Stimulated activated CD8-positive, alpha-beta memory T cell treated with anti-CD3 and anti-CD28 coated beads, Interleukin-15, amount 100 ng/mL, for 4 hours (primary cell): ENCODE data around the gene EXOC2.

Experiments used
- DNase-seq, 2 donors: peaks; one replicate each; pipeline ENCODE4 v3.0.0-alpha.2; 2020; ENCODE audit warnings: low read depth in 2 of 2

EXOC2 gene

GRCh38 chr6:466564-466963 lies 226.4 kb downstream of the EXOC2 start:
- no peak for DNase-seq

- no peak for DNase-seq
Observed at GRCh38 chr6:465531-466348, 227.2 kb downstream of the EXOC2 start.

- DNase-seq, result no peak
Observed at GRCh38 chr6:456887-457286, 236.1 kb downstream of the EXOC2 start.

- no peak for DNase-seq
Observed at GRCh38 chr6:456358-456867, 236.5 kb downstream of the EXOC2 start.

GRCh38 chr6:455835-456234 lies 237.1 kb downstream of the EXOC2 start:
- DNase-seq, result no peak

GRCh38 chr6:455006-455585 lies 237.8 kb downstream of the EXOC2 start:
- peak in 1 of 2 donors; percentile 35 for DNase-seq

GRCh38 chr6:454148-454991 lies 238.6 kb downstream of the EXOC2 start:
- DNase-seq, result no peak

- no peak for DNase-seq
Observed at GRCh38 chr6:453152-453551, 239.8 kb downstream of the EXOC2 start.

- no peak for DNase-seq
Observed at GRCh38 chr6:452301-453067, 240.5 kb downstream of the EXOC2 start.

- DNase-seq, result no peak
Observed at GRCh38 chr6:451847-452246, 241.1 kb downstream of the EXOC2 start.

- DNase-seq, result no peak
Observed at GRCh38 chr6:451336-451735, 241.6 kb downstream of the EXOC2 start.

GRCh38 chr6:449486-450419 lies 243.2 kb downstream of the EXOC2 start:
- DNase-seq, result no peak

- no peak for DNase-seq
Observed at GRCh38 chr6:449057-449430, 243.9 kb downstream of the EXOC2 start.

GRCh38 chr6:448296-449056 lies 244.5 kb downstream of the EXOC2 start:
- DNase-seq, result no peak

- DNase-seq, result peak; percentile 30 to 31
Observed at GRCh38 chr6:447381-448165, 245.4 kb downstream of the EXOC2 start.

- peak; percentile 89 to 93 for DNase-seq
Observed at GRCh38 chr6:446418-447366, 246.2 kb downstream of the EXOC2 start.

GRCh38 chr6:445571-446417 lies 247.1 kb downstream of the EXOC2 start:
- DNase-seq, result no peak
